K562 (cell line): ENCODE data around the gene AFF1. TPM values are rescaled to one million over a fixed set of nuclear protein-coding genes. Genes with fewer than 3 reads are reported as not detected.

ENCODE experiments used
- ATAC-seq: fragments of 200-7000 bp; cut with Tn5 transposase; 3 replicates; pipeline ENCODE4 v1.9.1; 2020; ENCODE audit warnings: moderate library complexity
- BruUV-seq: library from RNA; stranded (reverse); fragments of 400-500 nt; replicated peaks from 2 replicates; lab custom pipeline; 2021; lab: Mats Ljungman, UMichigan
- CTCF ChIA-PET: fragments of 300-600 bp; formaldehyde crosslinking; extraction: SDS; loops from one replicate; lab custom pipeline; 2021; ENCODE audit warnings: low intra/inter-chr PET ratio; lab: Yijun Ruan, JAX
- POLR2A ChIA-PET: fragments of 300-600, 350-650 bp; sonication (Branson Sonifier 250); formaldehyde crosslinking; extraction: SDS; loops from one replicate; lab custom pipeline; 2021; ENCODE audit warnings: antibody characterized with exemption, inconsistent platforms; lab: Yijun Ruan, JAX
- DNase-seq, 4 experiments: peaks; one replicate each; pipeline versions ENCODE4 v3.0.0 to v3.0.0-alpha.2; 2011 to 2018; ENCODE audit warnings: low spot score in 3 of 4, mixed read lengths in 3 of 4; ENCODE audit errors: extremely low read depth in 1 of 4
- FAIRE-seq: peaks from 2 replicates; lab custom pipeline; 2011; peaks lifted over from hg19 to GRCh38; lab: Jason Lieb, UNC
- H2AFZ ChIP-seq: 2 replicates; pipeline ENCODE4 v1.6.0; 2011; ENCODE audit warnings: low read depth, low read length, control low read depth, inconsistent platforms
- H3K27ac ChIP-seq: fragments of 200-600 bp; 3 replicates; pipeline ENCODE4 v1.8.0; 2011; ENCODE audit warnings: low read depth, mild to moderate bottlenecking, control low read depth, inconsistent platforms, low read length, moderate library complexity, mixed read lengths; ENCODE audit errors: extremely low read depth
- H3K27me3 ChIP-seq, 2 experiments: fragments of 300-600 bp in 1 of 2; 2 replicates in 1 of 2; 3 replicates in 1 of 2; pipeline versions ENCODE4 v1.6.0 to v1.8.0; 2011; ENCODE audit warnings: inconsistent platforms in 2 of 2, low read length in 2 of 2, mild to moderate bottlenecking in 1 of 2, mixed read lengths in 1 of 2, moderate library complexity in 1 of 2; ENCODE audit not compliant: control insufficient read depth in 2 of 2, insufficient read depth in 2 of 2
- H3K36me3 ChIP-seq: fragments of 300-600 bp; 3 replicates; pipeline ENCODE4 v1.8.0; 2011; ENCODE audit warnings: mild to moderate bottlenecking, low read length, inconsistent platforms; ENCODE audit not compliant: control insufficient read depth, insufficient read depth
- H3K4me1 ChIP-seq, 2 experiments: fragments of 200-600 bp in 1 of 2; replicated peaks in 1 of 2; 2 replicates in 1 of 2; 3 replicates in 1 of 2; pipeline versions ENCODE4 v1.5.1 to v1.8.0; 2011; ENCODE audit warnings: inconsistent platforms in 2 of 2, low read length in 2 of 2, mild to moderate bottlenecking in 1 of 2, mixed read lengths in 1 of 2, moderate library complexity in 1 of 2; ENCODE audit not compliant: control insufficient read depth in 2 of 2, insufficient read depth in 2 of 2
- H3K4me2 ChIP-seq: 2 replicates; pipeline ENCODE4 v1.6.1; 2011; ENCODE audit warnings: low read length, control low read depth, inconsistent platforms, mixed read lengths; ENCODE audit not compliant: insufficient read depth
- H3K4me3 ChIP-seq: fragments of 200-600 bp; sonication (generic), shearing (Covaris generic); 2 replicates; pipeline ENCODE4 v1.5.1; 2016; ENCODE audit warnings: control low read depth, inconsistent platforms
- H3K79me2 ChIP-seq: fragments of 200-600 bp; 3 replicates; pipeline ENCODE4 v1.8.0; 2011; ENCODE audit warnings: low read length, inconsistent platforms; ENCODE audit not compliant: control insufficient read depth, insufficient read depth
- H3K9ac ChIP-seq, 2 experiments: 2 replicates each; pipeline versions ENCODE4 v1.6.0 to v1.6.1; 2011; ENCODE audit warnings: low read depth in 2 of 2, low read length in 2 of 2, control low read depth in 1 of 2, inconsistent platforms in 1 of 2, mild to moderate bottlenecking in 1 of 2, mixed read lengths in 1 of 2; ENCODE audit not compliant: insufficient read depth in 1 of 2
- H3K9me1 ChIP-seq: one replicate; pipeline ENCODE4 v1.6.0; 2011; ENCODE audit warnings: inconsistent platforms, mild to moderate bottlenecking, low read length, moderate library complexity; ENCODE audit not compliant: control insufficient read depth, insufficient read depth
- H3K9me3 ChIP-seq: replicated peaks from 2 replicates; pipeline ENCODE4 v1.5.1; 2011; ENCODE audit warnings: low read depth, low read length, inconsistent platforms; ENCODE audit not compliant: control insufficient read depth, insufficient read depth
- H4K20me1 ChIP-seq: replicated peaks from 2 replicates; pipeline ENCODE4 v1.6.1; 2011; ENCODE audit warnings: low read length, inconsistent platforms, mixed read lengths; ENCODE audit not compliant: control insufficient read depth, insufficient read depth
- BHLHE40 ChIP-seq: IDR thresholded peaks from 2 replicates; pipeline ENCODE4 v1.6.1; 2011; ENCODE audit warnings: low read length, improper control_type of control experiment
- ELF2 ChIP-seq: fragments of 250-450 bp; sonication (Bioruptor Pico); IDR thresholded peaks from 2 replicates; pipeline ENCODE4 v1.5.0; 2021; ENCODE audit warnings: mild to moderate bottlenecking
- EP300 ChIP-seq: IDR thresholded peaks from 2 replicates; pipeline ENCODE4 v1.6.1; 2012; ENCODE audit warnings: low read length, improper control_type of control experiment
- MTA1 ChIP-seq: fragments of 450-650 bp; IDR thresholded peaks from 2 replicates; pipeline ENCODE4 v1.6.1; 2017; ENCODE audit warnings: borderline replicate concordance
- PHF20 ChIP-seq: fragments of 450-650 bp; IDR thresholded peaks from 2 replicates; pipeline ENCODE4 v1.6.1; 2018; ENCODE audit not compliant: partially characterized antibody
- SIN3B ChIP-seq: fragments of 450-650 bp; IDR thresholded peaks from 2 replicates; pipeline ENCODE4 v1.6.1; 2017; ENCODE audit warnings: low read depth, mild to moderate bottlenecking, moderate library complexity
- SMAD2 ChIP-seq: fragments of 150-350 bp; IDR thresholded peaks from 2 replicates; pipeline ENCODE4 v1.6.1; 2014; ENCODE audit warnings: low read depth, mild to moderate bottlenecking, low read length
- WGBS: fragments of 100-300 bp; shearing (Covaris generic); methylation state at CpG from one replicate; pipeline ENCODE4 v1.1.6; 2016; ENCODE audit warnings: low coverage, mixed read lengths; ENCODE audit not compliant: insufficient coverage; ENCODE audit errors: missing lambda C conversion rate; 5-methylcytosine and 5-hydroxymethylcytosine counted together
- in situ Hi-C: fragments of 300-500 bp; cut with MboI; formaldehyde crosslinking; loops from 4 replicates; pipeline ENCODE4 v1.15.0; 2018; ENCODE audit warnings: inconsistent platforms, mixed read lengths
- intact Hi-C: fragments of 100-400 bp; cut with micrococcal nuclease; formaldehyde crosslinking; loops from 2 replicates; pipeline ENCODE4 v1.14.2; 2022
- polyA plus RNA-seq, 8 experiments: library from polyadenylated mRNA; depleted of rRNA in 4 of 8; stranded (reverse) in 5 of 8; unstranded in 3 of 8; fragments of >200 nt; fragmentation: Nextera tagmentation in 2 of 8; fragmentation: Illumina TruSeq in 1 of 8; extraction: Ambion mirVana in 2 of 8; extraction: Trizol in 1 of 8; gene quantifications; 2 replicates each; pipeline versions ENCODE4 v1.2.1 to v1.2.3, GENCODE V29; 2011 to 2014; ENCODE audit warnings: inconsistent platforms in 1 of 8, missing spikeins in 1 of 8
- total RNA-seq, 7 experiments: library from RNA; depleted of rRNA in 6 of 7; stranded (reverse); fragments of >200 nt in 6 of 7; fragmentation: Illumina TruSeq in 2 of 7; extraction: Trizol in 2 of 7; gene quantifications; 2 replicates each; pipeline versions ENCODE4 v1.2.1 to v1.2.3, GENCODE V29; 2011 to 2021; ENCODE audit warnings: low replicate concordance in 1 of 7
- TF ChIP-seq, protein P1 (sequence below), 2 experiments: fragments of 450-650 bp; formaldehyde crosslinking in 1 of 2; IDR thresholded peaks; 2 replicates each; pipeline versions ENCODE4 v1.4.0 to v1.6.1; 2014 to 2020; ENCODE audit warnings: mild to moderate bottlenecking in 2 of 2, borderline replicate concordance in 1 of 2, low read depth in 1 of 2
- TF ChIP-seq, protein P2 (sequence below): fragments of 250-450 bp; sonication (Bioruptor Pico); IDR thresholded peaks from 2 replicates; pipeline ENCODE4 v1.4.0; 2020; ENCODE audit warnings: borderline replicate concordance

AFF1 gene
- total and polyA plus RNA-seq, 9 of the 15 experiments (the other 6 are each of a cell fraction or from before 2014, with no cell fraction given): 4.1 to 47.5 (median 17.2) TPM

DNA sequence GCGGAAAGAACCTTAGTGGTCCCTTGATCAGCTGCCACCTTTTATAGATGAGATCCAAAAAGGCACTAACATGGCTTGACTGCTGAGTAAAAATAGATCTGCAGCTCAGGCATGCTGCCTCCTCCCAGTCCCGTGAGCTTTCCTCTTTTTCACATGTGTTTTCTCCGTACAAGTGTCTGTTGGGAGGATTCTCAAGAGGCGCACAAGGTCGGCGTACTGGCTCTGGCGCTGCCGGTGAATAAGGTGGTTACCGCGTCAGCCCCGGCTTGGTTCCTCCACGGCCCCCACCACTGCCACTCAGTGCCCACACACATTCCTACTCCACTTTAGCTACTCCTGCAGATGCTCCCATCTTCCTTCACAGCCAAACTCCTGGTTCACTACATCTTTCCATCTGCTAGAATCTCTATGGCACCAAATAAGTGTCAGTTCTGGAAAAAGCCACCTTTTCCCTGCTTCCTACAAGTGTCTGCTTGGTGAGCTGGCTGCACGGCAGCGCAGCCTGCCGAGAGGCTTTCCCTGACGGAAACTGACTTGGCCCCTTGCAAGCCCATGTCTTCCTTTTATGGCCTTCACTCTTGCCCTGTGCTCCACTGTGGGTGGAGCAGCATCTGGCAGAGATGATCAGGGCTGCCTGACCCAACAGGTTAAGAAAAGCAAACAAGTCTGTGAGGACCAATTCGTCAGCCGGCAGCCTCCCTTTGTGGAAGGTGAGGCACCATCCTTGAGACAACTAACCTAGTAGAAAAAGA lies 185.8 kb downstream of the AFF1 start:
- POLR2A ChIA-PET: no interaction called here
- no peak for FAIRE-seq

More for the DNA sequence above, 185.8 kb downstream of the AFF1 start:
- H3K4me3 ChIP-seq: no peak overlapping the region
- 89% methylated on average over 16 of the region's 18 CpGs for WGBS
- intact Hi-C loops (no loop called here), in situ Hi-C loops (loop anchor here (25.0 kb wide), 1 partner anchor 608 kb away; no protein-coding TSS in a partner anchor)
- H3K27ac ChIP-seq: no peak overlapping the region
- TF ChIP-seq SIN3B (no peak), MTA1 (no peak), SMAD2 (no peak), BHLHE40 (no peak), EP300 (no peak), ELF2 (CRISPR knock-in tag) (no peak), PHF20 (no peak)
- TF ChIP-seq, protein P1, sequence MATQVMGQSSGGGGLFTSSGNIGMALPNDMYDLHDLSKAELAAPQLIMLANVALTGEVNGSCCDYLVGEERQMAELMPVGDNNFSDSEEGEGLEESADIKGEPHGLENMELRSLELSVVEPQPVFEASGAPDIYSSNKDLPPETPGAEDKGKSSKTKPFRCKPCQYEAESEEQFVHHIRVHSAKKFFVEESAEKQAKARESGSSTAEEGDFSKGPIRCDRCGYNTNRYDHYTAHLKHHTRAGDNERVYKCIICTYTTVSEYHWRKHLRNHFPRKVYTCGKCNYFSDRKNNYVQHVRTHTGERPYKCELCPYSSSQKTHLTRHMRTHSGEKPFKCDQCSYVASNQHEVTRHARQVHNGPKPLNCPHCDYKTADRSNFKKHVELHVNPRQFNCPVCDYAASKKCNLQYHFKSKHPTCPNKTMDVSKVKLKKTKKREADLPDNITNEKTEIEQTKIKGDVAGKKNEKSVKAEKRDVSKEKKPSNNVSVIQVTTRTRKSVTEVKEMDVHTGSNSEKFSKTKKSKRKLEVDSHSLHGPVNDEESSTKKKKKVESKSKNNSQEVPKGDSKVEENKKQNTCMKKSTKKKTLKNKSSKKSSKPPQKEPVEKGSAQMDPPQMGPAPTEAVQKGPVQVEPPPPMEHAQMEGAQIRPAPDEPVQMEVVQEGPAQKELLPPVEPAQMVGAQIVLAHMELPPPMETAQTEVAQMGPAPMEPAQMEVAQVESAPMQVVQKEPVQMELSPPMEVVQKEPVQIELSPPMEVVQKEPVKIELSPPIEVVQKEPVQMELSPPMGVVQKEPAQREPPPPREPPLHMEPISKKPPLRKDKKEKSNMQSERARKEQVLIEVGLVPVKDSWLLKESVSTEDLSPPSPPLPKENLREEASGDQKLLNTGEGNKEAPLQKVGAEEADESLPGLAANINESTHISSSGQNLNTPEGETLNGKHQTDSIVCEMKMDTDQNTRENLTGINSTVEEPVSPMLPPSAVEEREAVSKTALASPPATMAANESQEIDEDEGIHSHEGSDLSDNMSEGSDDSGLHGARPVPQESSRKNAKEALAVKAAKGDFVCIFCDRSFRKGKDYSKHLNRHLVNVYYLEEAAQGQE (IDR thresholded peaks at IDR 0.05; ENCODE audit: borderline replicate concordance): no peak
- TF ChIP-seq, protein P1 (CRISPR knock-in tag; IDR thresholded peaks at IDR 0.05; ENCODE audit: low read depth): no peak
- TF ChIP-seq, protein P2, sequence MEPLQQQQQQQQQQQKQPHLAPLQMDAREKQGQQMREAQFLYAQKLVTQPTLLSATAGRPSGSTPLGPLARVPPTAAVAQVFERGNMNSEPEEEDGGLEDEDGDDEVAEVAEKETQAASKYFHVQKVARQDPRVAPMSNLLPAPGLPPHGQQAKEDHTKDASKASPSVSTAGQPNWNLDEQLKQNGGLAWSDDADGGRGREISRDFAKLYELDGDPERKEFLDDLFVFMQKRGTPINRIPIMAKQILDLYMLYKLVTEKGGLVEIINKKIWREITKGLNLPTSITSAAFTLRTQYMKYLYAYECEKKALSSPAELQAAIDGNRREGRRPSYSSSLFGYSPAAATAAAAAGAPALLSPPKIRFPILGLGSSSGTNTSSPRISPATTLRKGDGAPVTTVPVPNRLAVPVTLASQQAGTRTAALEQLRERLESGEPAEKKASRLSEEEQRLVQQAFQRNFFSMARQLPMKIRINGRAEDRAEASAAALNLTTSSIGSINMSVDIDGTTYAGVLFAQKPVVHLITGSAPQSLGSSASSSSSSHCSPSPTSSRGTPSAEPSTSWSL (CRISPR knock-in tag): no peak
- TF ChIP-seq, all 486 proteins: peak for 0
- no peaks in the 10 kb centered on the region for H3K4me1 ChIP-seq
- no peaks in the 10 kb centered on the region for H3K9me3 ChIP-seq
- no peaks in the 10 kb centered on the region for H4K20me1 ChIP-seq
- no peak overlapping the region for H3K9ac ChIP-seq
- H3K36me3 ChIP-seq: peaks cover 80% of the 10 kb centered on the region
- no TSS peak for BruUV-seq
- no peaks in the 10 kb centered on the region for H3K9me1 ChIP-seq
- no peak overlapping the region for H2AFZ ChIP-seq
- H3K27me3 ChIP-seq: no peaks in the 10 kb centered on the region
- ATAC-seq (no peak), DNase-seq (no peak)
- no peak overlapping the region for H3K4me2 ChIP-seq
- H3K79me2 ChIP-seq: no peaks in the 10 kb centered on the region; the same call in 2 of the 3 replicates
- CTCF ChIA-PET: no interaction called here
